COLO829 (cell line): ENCODE data around the gene PLXNA4.

Source experiments
- DNase-seq: peaks from one replicate; pipeline ENCODE4 v3.0.0; 2012; ENCODE audit warnings: low spot score

PLXNA4 gene

DNA sequence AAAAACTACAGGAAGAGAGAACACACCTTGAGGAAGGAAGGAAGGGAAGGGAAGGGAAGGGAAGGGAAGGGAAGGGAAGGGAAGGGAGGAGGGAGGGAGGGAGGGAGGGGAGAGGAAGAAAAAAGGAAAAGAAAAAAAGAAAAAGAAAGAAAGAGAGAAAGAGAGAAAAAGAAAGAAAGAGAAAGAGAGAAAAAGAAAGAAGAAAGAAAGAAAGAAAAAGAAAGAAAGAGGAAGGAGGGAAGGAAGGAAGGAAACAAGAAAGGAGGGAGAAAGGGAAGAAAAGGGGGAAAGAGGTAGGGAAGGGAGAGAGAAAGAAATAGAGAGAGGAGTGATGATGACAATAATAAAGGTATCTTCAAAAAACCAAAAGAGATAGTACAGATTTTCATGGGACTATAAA, 12.3 kb upstream of the PLXNA4 start:
- DNase-seq: no peak

DNA sequence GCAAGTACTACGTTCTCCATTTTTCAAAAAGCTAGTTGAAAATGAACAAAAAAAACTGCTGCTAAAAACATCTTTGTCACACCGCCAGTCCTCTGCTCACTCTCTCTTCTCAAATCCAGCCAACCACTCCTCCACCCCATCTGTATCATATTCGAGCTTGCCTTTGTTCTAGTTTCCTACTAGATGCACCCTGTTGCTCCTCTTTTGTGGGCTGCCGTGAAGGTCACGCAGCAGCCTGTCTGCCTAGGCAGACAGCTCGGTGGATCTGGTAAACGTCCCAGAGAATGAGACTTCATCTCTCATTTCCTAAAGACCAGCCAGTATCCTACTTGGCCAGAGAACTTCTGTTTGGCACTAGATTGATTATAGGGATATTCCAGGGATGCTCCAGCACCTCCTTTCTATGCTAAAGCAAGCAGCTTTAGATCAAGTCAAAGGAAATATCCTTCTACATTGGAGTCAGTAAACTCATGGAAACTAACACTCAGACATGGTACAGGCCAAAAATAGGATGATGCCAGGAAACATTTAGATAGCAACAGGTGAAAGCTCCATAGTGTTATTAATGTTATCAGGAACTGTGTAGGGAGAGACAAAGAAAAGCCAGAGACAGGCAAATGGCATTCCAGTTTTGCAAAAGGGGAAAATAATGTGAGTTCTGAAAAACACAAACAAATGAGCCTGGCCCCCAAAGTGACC, 8.7 kb upstream of the PLXNA4 start:
- DNase-seq: no peak

DNA sequence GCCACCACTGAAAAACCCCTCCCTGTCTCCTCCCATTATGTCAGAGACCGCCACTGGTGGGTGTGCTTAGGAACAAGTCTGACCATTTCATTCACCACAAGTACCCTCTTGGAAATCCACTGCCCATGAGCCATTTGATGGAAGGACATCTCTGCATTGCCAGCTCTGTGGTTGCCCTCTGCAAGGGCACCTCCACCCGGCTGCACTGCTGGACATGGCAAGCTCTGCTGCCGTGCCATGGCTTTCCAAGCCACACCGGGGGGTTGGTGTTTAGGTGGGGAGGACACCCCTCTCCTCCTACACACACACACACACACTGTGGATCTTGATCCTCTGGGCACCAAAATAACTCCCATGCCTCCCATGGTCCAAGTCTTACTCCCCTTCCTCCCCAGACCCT, 5.2 kb upstream of the PLXNA4 start:
- DNase-seq: no peak

DNA sequence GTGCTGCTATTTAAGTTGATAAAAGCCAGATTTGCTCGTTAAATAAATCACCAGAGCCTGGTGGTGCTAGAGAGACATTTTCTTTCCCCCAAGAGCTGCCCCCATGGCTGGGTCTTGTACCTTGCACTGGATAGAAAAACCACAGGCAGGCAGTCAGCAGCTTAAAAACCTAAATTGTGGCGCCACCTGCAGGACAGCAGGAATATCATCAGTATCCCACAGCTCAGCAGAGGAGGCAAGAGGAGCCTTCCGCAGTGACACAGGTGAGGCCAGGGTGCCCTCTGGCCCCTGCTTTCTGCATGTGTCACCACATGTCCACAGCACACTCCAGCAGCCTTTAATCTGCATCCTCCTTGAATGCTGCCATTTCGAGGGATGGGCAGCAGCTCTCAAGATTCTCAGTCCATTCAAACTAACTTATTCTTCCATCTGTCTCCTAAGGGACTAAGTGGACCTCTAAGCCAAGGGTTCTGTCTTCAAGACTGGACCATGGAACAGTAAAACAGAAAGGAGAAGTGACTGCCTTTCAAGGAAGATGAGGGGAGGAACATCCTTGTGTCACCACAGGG, 4.5 kb upstream of the PLXNA4 start:
- DNase-seq: peak; percentile 77

DNA sequence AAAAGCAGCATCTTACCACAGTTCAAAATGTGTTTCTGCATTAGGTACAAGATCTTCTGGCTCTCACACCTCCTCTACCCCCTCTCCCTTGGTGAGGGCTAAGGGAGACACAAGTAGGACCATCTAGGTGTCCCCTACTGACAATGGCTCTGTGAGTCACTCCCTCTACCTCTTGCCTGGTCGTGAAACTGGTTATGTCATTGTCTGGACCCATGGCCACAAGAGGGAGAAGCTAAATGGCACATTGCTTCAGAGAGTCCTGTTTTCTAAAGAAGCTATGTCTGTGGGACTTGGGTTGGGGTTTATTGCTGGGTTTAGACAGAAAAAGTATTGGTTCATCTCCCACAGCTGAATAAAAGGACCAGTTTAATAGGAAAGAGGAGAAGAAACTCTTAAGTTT, 4.0 kb upstream of the PLXNA4 start:
- no peak for DNase-seq

DNA sequence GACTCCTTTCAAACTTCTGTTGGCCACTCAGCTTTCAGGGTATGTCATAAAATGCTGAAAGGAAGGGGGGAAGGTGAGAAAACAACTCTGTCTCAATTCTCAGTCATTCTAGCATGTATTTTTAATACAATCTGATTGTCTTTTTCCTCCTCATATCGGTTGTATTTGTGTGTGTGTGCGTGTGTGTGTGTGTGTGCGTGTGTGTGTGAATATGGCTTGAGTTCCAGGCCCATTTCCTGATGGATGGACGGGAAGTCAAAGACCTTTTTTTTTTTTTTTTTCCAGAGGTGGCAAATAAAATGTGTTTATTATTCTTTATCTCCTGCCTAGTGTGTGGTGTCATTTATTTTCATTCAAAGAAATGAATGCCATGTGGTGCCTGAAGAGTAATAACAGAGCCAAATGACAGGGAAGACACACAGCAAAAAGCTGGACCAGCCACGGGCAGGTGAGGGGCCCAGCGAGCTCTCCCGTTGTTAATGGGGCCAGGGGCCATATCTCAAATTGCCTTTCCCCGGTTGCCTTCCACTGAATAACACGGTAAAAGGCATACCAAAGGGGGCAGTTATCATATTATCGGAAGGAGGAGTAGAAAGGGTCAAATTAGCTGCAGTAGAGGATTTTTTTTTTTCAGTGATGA, 3.1 kb upstream of the PLXNA4 start:
- DNase-seq: no peak

DNA sequence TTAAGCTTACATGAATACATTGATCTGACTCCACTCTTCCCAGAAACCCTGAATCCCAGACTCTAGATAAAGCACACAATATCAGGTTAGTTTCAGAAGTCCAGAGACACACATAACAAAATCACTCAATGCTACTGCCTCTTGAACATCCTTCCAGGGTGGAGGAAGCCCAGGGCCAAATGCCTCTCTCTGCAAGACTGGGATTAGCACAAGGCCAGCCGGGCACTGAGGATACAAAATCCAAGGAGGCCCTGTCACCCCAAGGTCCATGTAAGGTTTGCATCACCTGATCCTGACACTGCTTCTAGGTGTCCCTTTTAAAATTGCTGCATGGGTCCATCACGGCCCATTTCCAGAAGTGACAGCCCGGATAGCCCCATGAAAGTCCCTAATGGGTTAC, 2.6 kb upstream of the PLXNA4 start:
- DNase-seq: no peak

DNA sequence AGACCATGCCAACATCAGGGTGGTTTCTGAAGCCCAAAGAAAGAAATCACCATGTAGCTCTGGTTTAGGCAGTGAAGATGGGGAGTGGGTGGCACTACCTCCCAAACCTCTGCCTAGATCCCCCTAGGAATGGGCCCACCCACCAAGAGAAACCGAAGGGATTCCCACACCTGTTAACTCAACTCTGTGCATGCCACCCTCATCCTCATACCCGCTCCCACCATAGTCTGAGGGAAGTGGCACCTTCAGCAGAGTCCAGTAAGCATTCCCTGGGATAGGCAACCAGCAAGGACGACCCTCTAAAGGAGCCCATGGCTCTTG, 1.7 kb upstream of the PLXNA4 start:
- DNase-seq: no peak

DNA sequence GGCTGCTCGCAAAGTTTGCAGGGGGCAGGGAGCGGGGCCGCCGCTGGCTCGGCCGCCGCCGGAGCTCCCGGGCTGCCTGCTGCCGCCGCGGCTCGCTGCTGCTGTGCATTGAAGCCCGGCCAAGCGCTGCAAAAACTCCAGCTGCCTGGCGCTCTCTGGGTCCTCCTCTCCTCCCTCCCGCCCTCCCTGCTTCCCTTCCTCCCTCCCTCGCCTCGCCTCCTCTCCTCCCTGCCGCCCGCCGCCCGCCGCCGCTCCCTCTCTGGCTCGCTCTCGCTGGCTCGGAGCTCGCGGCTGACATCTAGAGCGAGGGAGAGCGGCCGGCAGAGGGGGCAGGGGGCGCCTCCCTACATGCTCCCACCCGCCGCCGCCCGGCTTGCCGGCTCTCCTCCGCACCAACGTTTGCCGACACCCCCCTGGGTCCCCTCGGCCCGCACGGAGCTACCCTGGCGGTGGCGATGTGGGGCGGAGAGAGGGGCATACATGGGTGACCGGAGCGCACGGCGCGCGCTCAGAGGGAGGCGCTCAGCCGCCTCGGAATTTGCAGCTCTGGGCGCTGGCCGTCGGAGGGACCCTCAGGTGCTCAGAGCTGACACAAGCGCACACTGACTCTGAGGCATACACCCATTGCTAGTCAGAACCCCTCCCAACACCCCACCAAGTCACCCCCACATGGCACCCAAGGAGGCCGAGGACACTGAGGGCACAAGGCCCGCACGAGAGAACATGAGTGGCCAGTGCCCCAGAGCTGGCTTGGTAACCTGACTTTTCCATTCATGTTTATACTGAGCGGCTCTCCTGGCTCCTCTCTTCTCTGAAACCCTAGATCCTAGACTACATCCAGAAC, 1.2 kb upstream of the PLXNA4 start:
- DNase-seq: no peak

DNA sequence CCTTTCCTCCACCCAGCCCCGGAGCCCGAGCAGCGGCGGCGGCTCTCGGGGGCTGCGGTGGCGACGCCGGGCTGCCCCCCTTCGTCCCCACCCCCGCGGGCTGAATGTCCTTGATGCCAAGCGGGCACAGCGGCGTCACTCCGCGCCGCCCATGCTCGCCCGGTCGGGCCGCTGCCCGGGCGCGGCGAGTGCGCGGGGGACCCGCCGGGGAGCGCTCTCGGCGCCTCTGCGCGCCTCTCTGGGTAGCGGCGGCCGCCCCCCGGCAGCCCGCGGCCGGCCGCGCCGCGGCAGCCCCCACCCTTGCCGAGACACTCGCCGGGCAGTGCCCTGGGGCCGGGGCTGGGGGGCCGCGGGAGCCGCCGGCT, 433 bp upstream of the PLXNA4 start:
- no peak for DNase-seq

DNA sequence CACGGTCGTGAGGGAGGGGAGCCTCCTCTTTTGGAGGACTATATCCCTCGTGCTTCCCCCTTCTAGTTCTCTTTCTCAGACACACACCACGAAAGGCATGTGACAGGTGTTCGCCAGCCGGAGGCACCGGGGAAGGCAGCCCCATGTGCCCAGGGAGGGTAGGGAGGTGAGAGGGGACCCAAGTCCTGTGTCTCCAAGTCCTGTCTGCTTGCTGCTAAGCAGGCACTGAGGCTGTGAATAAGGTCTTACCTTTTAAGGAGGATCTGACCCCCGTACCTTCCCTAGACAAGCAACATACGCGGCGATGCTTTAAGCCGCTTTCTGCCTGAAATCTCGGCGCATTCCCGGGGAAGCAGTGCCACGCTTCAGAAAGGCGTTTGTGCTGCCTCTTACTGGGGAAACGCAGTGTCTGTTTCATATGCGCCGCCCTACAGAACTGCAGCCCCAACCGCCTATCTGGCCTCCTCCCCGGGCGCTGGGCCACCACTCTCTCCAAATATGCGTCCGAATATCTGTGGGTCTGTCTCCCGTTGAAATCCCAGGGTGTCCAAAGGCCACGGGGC, 770 bp downstream of the PLXNA4 start:
- no peak for DNase-seq

DNA sequence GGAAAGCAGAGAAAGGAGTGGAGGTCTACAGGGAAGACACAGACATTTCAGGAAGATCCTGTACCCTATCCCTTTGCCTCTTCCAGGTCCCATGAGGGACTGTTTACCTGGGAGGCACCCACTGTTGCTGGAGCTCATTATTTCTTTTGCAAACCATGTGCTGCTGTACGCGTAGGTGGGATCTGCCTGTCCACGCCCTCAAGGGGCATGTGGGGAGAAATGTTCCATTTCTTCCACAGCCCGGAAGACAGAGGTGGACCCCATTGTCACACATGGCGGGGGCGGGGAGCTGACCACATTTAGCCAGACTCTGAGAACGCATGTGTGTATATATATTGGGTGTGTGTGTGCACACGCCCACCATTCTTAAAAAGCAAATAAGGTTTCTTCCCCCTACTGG, 2.0 kb downstream of the PLXNA4 start:
- no peak for DNase-seq

DNA sequence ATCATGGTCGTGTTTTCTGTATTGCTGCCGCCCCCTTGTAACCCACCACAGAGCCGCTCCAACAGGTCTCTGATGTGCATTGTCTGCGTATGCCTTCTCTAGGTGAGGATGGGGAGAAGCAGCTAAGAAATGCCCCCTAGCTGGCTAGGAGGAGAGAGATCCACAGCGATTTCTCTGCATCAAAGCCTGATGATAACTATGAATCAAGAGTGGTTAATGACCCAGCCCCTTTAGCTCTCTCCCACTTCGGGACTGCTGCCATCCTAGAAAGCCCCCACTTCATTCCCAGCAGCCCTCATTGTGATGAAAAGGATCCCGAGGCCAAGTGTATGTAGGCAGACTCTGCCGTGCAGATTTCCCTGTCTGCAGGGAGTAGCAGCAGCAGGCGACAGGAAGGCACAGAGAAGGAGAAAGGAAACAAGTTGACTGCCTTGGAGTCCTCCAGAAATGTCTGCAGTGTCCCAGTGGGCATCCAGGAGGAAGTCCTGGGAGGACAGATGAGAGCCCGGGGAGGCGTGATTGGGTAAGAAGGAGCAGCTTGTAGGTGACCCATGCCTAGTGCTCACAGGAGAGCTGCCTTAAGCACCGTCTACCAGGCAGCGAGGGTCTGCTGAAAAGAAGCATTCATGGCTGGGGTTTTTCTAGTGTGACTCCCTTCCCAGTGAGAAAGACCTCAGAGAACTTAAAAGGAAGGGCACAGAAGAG, 2.9 kb downstream of the PLXNA4 start:
- no peak for DNase-seq

DNA sequence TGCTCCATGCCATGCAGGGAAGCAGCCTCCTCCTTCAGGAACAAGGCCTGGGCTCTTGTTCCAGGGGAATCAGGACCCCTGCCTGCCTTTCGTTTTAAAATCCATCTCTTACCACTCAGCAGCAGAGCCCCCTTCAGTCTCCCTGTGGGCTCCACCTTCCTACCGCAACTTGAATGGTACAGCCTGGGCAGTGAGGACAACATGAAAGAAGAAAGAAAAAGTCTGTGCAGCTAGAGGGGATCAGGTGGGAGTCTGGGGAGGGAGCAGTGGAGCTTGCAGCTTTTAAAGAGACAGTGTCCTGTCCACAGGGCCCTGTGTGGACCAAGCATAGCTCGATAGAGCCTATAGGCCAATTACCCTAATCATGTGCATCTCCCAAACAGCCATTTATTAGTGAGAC, 3.7 kb downstream of the PLXNA4 start:
- DNase-seq: no peak

DNA sequence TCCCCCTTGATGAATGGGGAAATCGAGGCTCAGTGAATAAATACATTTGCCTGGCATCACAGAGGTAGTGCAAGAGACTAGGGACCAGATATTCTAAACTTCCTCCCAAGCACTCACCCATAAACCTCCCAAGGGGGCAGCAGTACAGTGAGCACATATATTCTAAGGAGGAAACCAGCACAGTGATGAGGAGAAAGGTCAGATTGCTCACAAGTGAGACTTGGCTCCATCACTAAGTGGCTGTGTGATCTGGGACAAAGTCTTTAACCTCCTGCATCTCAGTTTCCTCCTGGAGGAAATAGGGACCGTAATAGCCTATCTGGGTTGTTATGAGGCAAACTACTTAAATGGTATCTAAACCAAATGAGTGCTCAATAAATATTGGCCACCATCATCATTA, 4.3 kb downstream of the PLXNA4 start:
- DNase-seq: no peak

DNA sequence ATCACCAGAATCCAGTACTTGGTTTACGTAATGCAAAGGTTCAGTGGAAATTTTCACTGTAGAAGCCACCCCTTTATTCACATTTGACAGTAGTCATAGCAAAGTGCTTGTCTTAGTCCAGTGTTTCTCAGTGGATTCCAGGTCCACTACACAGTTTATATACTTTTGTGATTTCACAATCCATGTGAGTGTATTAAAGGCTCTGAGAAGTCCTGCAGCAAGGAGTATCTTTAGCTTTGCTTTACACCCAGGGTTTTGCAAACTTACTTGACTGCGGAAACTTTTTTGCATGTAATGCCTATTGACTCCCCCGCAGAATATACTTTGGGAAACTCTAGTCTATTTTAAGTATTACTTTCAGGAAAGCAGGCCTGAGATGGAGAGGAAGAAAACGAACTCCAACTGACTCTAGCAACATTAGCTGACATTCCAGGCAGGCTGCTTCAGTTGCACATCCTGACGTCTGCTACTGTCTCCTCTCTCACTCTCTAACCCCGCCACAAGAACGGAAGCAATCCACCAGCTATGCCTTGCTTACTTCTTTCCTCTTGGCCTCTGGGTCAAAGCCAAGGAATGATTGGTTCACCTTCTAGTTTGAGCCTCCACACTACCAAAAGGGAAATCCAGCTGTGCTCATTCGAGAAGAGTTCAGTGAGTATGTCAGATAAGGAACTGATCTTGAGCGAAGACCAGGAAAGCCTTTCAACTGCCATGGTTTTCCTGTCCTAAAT, 6.2 kb downstream of the PLXNA4 start:
- no peak for DNase-seq

DNA sequence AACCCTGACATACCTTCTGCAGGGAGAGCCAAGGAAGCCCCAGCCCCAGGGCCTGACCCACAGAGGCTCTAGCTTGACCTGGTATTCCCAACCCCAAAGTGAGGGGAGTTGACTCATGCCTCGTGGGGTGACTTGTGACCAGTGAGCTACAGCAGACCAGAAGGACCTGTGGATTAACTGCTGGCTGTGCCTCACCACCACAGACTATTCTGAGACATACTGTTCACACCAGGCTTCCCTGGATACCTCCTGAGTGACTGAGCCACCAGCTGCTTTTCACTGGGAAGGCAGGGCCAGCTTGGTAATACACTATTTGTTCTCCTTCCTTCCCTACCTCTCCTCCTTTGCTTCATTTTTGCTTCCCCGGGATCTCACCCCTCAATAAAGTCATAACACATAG, 7.3 kb downstream of the PLXNA4 start:
- DNase-seq: no peak

DNA sequence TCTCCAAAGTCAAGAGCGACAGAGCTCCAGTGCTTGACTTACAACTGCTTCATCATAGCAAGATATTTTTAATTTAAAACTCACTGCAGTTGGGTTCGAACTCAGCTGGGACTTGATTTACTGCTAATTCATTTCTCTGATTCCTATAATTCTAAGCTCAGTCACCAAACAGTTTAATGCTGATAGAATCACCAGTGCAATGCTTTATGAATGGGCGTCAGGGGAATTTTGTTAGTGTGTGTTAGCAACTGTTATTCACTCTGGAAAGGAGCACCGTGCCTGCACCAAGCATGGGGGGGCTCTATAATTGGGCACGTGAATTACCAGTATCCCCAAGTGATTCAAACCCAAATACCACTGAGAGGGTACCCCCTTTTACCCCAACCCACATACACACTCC, 10.4 kb downstream of the PLXNA4 start:
- no peak for DNase-seq

DNA sequence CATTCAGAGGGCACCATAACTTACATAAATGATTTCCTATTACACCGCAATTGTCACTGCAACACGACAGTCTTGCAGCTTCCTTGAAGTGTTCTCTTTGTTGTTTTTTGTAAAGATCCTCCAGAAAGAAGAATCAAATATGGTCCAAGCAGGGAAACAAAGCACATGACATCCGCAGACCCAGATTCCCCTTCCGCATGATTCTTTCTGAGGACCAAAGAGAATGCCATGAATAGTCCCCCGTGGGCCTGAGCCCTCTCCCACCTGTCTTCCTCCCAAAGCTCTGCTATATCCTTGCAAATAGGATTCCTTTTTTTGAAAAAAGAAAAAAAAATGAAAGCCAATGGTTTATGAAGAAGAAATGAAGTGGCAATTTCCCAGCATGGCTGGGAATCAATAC, 10.8 kb downstream of the PLXNA4 start:
- DNase-seq: no peak

DNA sequence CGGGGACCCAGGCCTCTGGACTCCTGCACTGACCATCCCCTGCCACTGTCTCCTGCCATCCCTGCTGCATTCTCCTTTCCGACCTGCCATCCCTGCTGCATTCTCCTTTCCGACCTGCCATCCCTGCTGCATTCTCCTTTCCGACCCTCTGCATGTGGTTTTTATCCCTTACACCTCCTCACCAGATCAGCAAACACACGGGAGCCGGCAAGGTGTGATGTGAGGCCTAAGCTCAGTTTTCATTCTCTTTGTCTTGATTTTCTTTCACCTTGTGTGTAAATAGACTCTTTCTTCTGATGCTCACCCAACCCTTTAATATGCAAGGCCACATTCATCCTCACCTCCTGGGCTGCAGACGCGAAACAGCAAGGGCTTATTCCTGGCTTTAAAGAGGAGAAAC, 11.4 kb downstream of the PLXNA4 start:
- no peak for DNase-seq

DNA sequence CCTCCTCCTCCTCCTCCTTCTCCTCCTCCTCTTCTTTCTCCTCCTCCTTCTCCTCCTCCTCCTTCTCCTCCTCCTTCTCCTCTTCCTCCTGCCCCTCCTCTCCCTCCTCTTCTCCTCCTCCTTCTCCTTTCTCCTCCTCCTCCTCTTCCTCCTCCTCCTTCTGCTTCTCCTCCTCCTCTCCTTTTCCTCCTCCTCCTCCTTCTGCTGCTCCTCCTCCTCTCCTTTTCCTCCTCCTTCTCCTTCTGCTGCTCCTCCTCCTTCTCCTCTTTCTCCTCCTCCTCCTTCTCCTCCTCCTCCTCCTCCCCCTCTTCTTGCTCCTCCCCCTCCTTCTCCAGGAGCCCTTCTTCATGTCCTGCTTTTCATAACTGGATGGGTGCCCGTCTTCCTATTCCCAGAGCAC, 12.2 kb downstream of the PLXNA4 start:
- no peak for DNase-seq

DNA sequence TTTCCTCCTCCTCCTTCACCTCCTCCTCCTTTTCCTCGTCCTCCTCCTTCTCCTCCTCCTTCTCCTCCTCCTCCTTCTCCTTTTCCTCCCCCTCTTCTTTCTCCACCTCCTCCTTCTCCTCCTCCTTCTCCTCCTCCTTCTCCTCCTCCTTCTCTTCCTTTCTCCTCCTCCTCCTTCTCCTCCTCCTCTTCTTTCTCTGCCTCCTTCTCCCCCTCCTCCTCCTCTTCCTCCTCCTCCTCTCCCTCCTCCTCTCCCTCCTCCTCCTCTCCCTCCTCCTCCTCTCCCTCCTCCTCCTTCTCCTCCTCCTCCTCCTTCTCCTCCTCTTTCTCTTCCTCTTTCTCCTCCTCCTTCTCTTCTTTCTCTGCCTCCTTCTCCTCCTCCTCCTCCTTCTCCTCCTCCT, 13.6 kb downstream of the PLXNA4 start:
- DNase-seq: no peak
